K562 (cell line): ENCODE measurements around the gene MAP3K12. TPM values are rescaled to one million over a fixed set of nuclear protein-coding genes. Genes with fewer than 3 reads are reported as not detected.

Experiments
- ATAC-seq: fragments of 200-7000 bp; cut with Tn5 transposase; 3 replicates; pipeline ENCODE4 v1.9.1; 2020; ENCODE audit warnings: moderate library complexity
- BruUV-seq: library from RNA; stranded (reverse); fragments of 400-500 nt; replicated peaks from 2 replicates; lab custom pipeline; 2021; lab: Mats Ljungman, UMichigan
- CTCF ChIA-PET: fragments of 300-600 bp; formaldehyde crosslinking; extraction: SDS; loops from one replicate; lab custom pipeline; 2021; ENCODE audit warnings: low intra/inter-chr PET ratio; lab: Yijun Ruan, JAX
- POLR2A ChIA-PET: fragments of 300-600, 350-650 bp; sonication (Branson Sonifier 250); formaldehyde crosslinking; extraction: SDS; loops from one replicate; lab custom pipeline; 2021; ENCODE audit warnings: antibody characterized with exemption, inconsistent platforms; lab: Yijun Ruan, JAX
- DNase-seq, 4 experiments: peaks; one replicate each; pipeline versions ENCODE4 v3.0.0 to v3.0.0-alpha.2; 2011 to 2018; ENCODE audit warnings: low spot score in 3 of 4, mixed read lengths in 3 of 4; ENCODE audit errors: extremely low read depth in 1 of 4
- FAIRE-seq: peaks from 2 replicates; lab custom pipeline; 2011; peaks lifted over from hg19 to GRCh38; lab: Jason Lieb, UNC
- H2AFZ ChIP-seq: 2 replicates; pipeline ENCODE4 v1.6.0; 2011; ENCODE audit warnings: low read depth, low read length, control low read depth, inconsistent platforms
- H3K27ac ChIP-seq: fragments of 200-600 bp; 3 replicates; pipeline ENCODE4 v1.8.0; 2011; ENCODE audit warnings: low read depth, mild to moderate bottlenecking, control low read depth, inconsistent platforms, low read length, moderate library complexity, mixed read lengths; ENCODE audit errors: extremely low read depth
- H3K27me3 ChIP-seq, 2 experiments: fragments of 300-600 bp in 1 of 2; 2 replicates in 1 of 2; 3 replicates in 1 of 2; pipeline versions ENCODE4 v1.6.0 to v1.8.0; 2011; ENCODE audit warnings: inconsistent platforms in 2 of 2, low read length in 2 of 2, mild to moderate bottlenecking in 1 of 2, mixed read lengths in 1 of 2, moderate library complexity in 1 of 2; ENCODE audit not compliant: control insufficient read depth in 2 of 2, insufficient read depth in 2 of 2
- H3K36me3 ChIP-seq: fragments of 300-600 bp; 3 replicates; pipeline ENCODE4 v1.8.0; 2011; ENCODE audit warnings: mild to moderate bottlenecking, low read length, inconsistent platforms; ENCODE audit not compliant: control insufficient read depth, insufficient read depth
- H3K4me1 ChIP-seq, 2 experiments: fragments of 200-600 bp in 1 of 2; replicated peaks in 1 of 2; 2 replicates in 1 of 2; 3 replicates in 1 of 2; pipeline versions ENCODE4 v1.5.1 to v1.8.0; 2011; ENCODE audit warnings: inconsistent platforms in 2 of 2, low read length in 2 of 2, mild to moderate bottlenecking in 1 of 2, mixed read lengths in 1 of 2, moderate library complexity in 1 of 2; ENCODE audit not compliant: control insufficient read depth in 2 of 2, insufficient read depth in 2 of 2
- H3K4me2 ChIP-seq: 2 replicates; pipeline ENCODE4 v1.6.1; 2011; ENCODE audit warnings: low read length, control low read depth, inconsistent platforms, mixed read lengths; ENCODE audit not compliant: insufficient read depth
- H3K4me3 ChIP-seq: fragments of 200-600 bp; sonication (generic), shearing (Covaris generic); 2 replicates; pipeline ENCODE4 v1.5.1; 2016; ENCODE audit warnings: control low read depth, inconsistent platforms
- H3K79me2 ChIP-seq: fragments of 200-600 bp; 3 replicates; pipeline ENCODE4 v1.8.0; 2011; ENCODE audit warnings: low read length, inconsistent platforms; ENCODE audit not compliant: control insufficient read depth, insufficient read depth
- H3K9ac ChIP-seq, 2 experiments: 2 replicates each; pipeline versions ENCODE4 v1.6.0 to v1.6.1; 2011; ENCODE audit warnings: low read depth in 2 of 2, low read length in 2 of 2, control low read depth in 1 of 2, inconsistent platforms in 1 of 2, mild to moderate bottlenecking in 1 of 2, mixed read lengths in 1 of 2; ENCODE audit not compliant: insufficient read depth in 1 of 2
- H3K9me1 ChIP-seq: one replicate; pipeline ENCODE4 v1.6.0; 2011; ENCODE audit warnings: inconsistent platforms, mild to moderate bottlenecking, low read length, moderate library complexity; ENCODE audit not compliant: control insufficient read depth, insufficient read depth
- H3K9me3 ChIP-seq: replicated peaks from 2 replicates; pipeline ENCODE4 v1.5.1; 2011; ENCODE audit warnings: low read depth, low read length, inconsistent platforms; ENCODE audit not compliant: control insufficient read depth, insufficient read depth
- H4K20me1 ChIP-seq: replicated peaks from 2 replicates; pipeline ENCODE4 v1.6.1; 2011; ENCODE audit warnings: low read length, inconsistent platforms, mixed read lengths; ENCODE audit not compliant: control insufficient read depth, insufficient read depth
- CBX5 ChIP-seq: IDR thresholded peaks from 2 replicates; pipeline ENCODE4 v1.6.1; 2014; ENCODE audit warnings: low read depth, borderline replicate concordance
- DPF2 ChIP-seq: fragments of 450-650 bp; IDR thresholded peaks from 2 replicates; pipeline ENCODE4 v1.6.1; 2016
- GATAD2A ChIP-seq: fragments of 450-650 bp; IDR thresholded peaks from 2 replicates; pipeline ENCODE4 v1.6.1; 2017
- HEY1 ChIP-seq: fragments of 250-450 bp; sonication (Bioruptor Pico); IDR thresholded peaks from 2 replicates; pipeline ENCODE4 v1.5.0; 2020; ENCODE audit warnings: mild to moderate bottlenecking, moderate library complexity, borderline replicate concordance
- JUNB ChIP-seq: fragments of 450-650 bp; formaldehyde crosslinking; conservative IDR thresholded peaks from 2 replicates; pipeline ENCODE4 v1.4.0; 2020; ENCODE audit warnings: mild to moderate bottlenecking
- KDM5B ChIP-seq: fragments of 200-600 bp; sonication (generic); IDR thresholded peaks from 2 replicates; pipeline ENCODE4 v1.6.1; 2012; ENCODE audit warnings: low read depth, mild to moderate bottlenecking, moderate library complexity, low read length, control low read depth, inconsistent platforms; ENCODE audit not compliant: insufficient replicate concordance
- MECOM ChIP-seq: fragments of 250-450 bp; sonication (Bioruptor Pico); IDR thresholded peaks from 2 replicates; pipeline ENCODE4 v1.8.0; 2022; ENCODE audit warnings: inconsistent platforms
- RBM17 ChIP-seq: fragments of 200-400 bp; formaldehyde crosslinking; IDR thresholded peaks from 2 replicates; pipeline ENCODE4 v1.6.1; 2017; ENCODE audit warnings: low read depth, mild to moderate bottlenecking, low read length, borderline replicate concordance
- RBM39 ChIP-seq: fragments of 200-400 bp; formaldehyde crosslinking; optimal IDR thresholded peaks from 2 replicates; pipeline ENCODE3; 2018; ENCODE audit warnings: low read depth, low read length
- SMARCE1 ChIP-seq: fragments of 450-650 bp; IDR thresholded peaks from 2 replicates; pipeline ENCODE4 v1.7.1; 2016; ENCODE audit warnings: mild to moderate bottlenecking
- TGIF2 ChIP-seq: sonication (generic); formaldehyde crosslinking; IDR thresholded peaks from 2 replicates; pipeline ENCODE4 v1.8.1; 2022; ENCODE audit warnings: mild to moderate bottlenecking, missing genetic modification reagents, moderate library complexity
- ZEB2 ChIP-seq: fragments of 450-650 bp; IDR thresholded peaks from 2 replicates; pipeline ENCODE4 v1.6.1; 2016
- ZFX ChIP-seq: sonication (generic); formaldehyde crosslinking; IDR thresholded peaks from 2 replicates; pipeline ENCODE4 v1.8.0; 2022; ENCODE audit warnings: mild to moderate bottlenecking, missing genetic modification reagents, moderate library complexity
- ZNF253 ChIP-seq: fragments of 250-450 bp; sonication (Bioruptor Pico); conservative IDR thresholded peaks from 2 replicates; pipeline ENCODE4 v1.6.1; 2021; ENCODE audit warnings: mild to moderate bottlenecking
- WGBS: fragments of 100-300 bp; shearing (Covaris generic); methylation state at CpG from one replicate; pipeline ENCODE4 v1.1.6; 2016; ENCODE audit warnings: low coverage, mixed read lengths; ENCODE audit not compliant: insufficient coverage; ENCODE audit errors: missing lambda C conversion rate; 5-methylcytosine and 5-hydroxymethylcytosine counted together
- in situ Hi-C: fragments of 300-500 bp; cut with MboI; formaldehyde crosslinking; loops from 4 replicates; pipeline ENCODE4 v1.15.0; 2018; ENCODE audit warnings: inconsistent platforms, mixed read lengths
- intact Hi-C: fragments of 100-400 bp; cut with micrococcal nuclease; formaldehyde crosslinking; loops from 2 replicates; pipeline ENCODE4 v1.14.2; 2022
- polyA plus RNA-seq, 8 experiments: library from polyadenylated mRNA; depleted of rRNA in 4 of 8; stranded (reverse) in 5 of 8; unstranded in 3 of 8; fragments of >200 nt; fragmentation: Nextera tagmentation in 2 of 8; fragmentation: Illumina TruSeq in 1 of 8; extraction: Ambion mirVana in 2 of 8; extraction: Trizol in 1 of 8; gene quantifications; 2 replicates each; pipeline versions ENCODE4 v1.2.1 to v1.2.3, GENCODE V29; 2011 to 2014; ENCODE audit warnings: inconsistent platforms in 1 of 8, missing spikeins in 1 of 8
- total RNA-seq, 7 experiments: library from RNA; depleted of rRNA in 6 of 7; stranded (reverse); fragments of >200 nt in 6 of 7; fragmentation: Illumina TruSeq in 2 of 7; extraction: Trizol in 2 of 7; gene quantifications; 2 replicates each; pipeline versions ENCODE4 v1.2.1 to v1.2.3, GENCODE V29; 2011 to 2021; ENCODE audit warnings: low replicate concordance in 1 of 7
- TF ChIP-seq, protein P1 (sequence below): fragments of 150-350 bp; IDR thresholded peaks from 2 replicates; pipeline ENCODE4 v1.6.1; 2014; ENCODE audit warnings: low read depth, mild to moderate bottlenecking, low read length, borderline replicate concordance
- TF ChIP-seq, protein P2 (sequence below): fragments of 450-650 bp; formaldehyde crosslinking; IDR thresholded peaks from 2 replicates; pipeline ENCODE4 v1.4.0; 2020; ENCODE audit warnings: mild to moderate bottlenecking, mixed read lengths
- TF ChIP-seq, protein P3 (sequence below): sonication (generic); IDR thresholded peaks from 2 replicates; pipeline ENCODE4 v1.6.1; 2016

Gene MAP3K12
- total and polyA plus RNA-seq, 9 of the 15 experiments (the other 6 are each of a cell fraction or from before 2014, with no cell fraction given): 0.10 to 2.4 (median 1.6) TPM

DNA sequence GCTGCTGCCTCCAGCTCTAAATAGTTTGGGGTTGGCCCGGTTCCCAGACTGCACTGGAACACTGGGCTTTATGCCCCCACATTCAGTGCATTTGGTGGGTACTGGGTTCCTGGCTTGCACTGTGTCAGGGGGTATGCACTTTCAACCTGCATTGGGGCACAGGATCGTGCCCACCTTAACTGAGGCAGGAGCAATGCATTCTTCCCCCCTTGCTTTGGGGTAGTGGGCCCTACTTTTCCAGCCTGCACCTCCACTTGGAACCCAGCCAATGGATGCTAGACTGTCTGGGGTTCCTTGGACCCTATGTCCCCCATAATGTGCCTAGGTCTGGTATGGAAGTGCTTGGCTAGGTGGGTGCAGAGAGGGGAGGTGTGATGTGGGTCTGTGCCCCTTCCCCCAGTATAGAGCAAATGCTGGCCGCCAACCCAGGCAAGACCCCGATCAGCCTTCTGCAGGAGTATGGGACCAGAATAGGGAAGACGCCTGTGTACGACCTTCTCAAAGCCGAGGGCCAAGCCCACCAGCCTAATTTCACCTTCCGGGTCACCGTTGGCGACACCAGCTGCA is 2.4 kb upstream of the MAP3K12 start:
- no peaks in the 10 kb centered on the region for H3K9me3 ChIP-seq
- intact Hi-C loops: loop anchor here (1.0 to 10.0 kb wide), 2 partner anchors 176 to 437 kb away; no protein-coding TSS in a partner anchor
- peak overlapping the region; percentile 99 for H2AFZ ChIP-seq
- H3K36me3 ChIP-seq: peaks cover 36% of the 10 kb centered on the region; the same call in 2 of the 3 replicates
- ChIA-PET CTCF (interaction anchor here (1.0 to 1.4 kb wide), 2 partner anchors 174 to 177 kb away, joined by 3 read pairs; partner anchors contain the start of gene ATP5MC2), POLR2A (interaction anchor here (0.6 to 2.7 kb wide), 35 partner anchors 9 to 423 kb away, joined by 3 to 24 read pairs (median 4); partner anchors contain the start of genes AAAS, PFDN5, SP1 and SPRYD3)
- no peaks in the 10 kb centered on the region for H3K27me3 ChIP-seq
- in situ Hi-C loops: loop anchor here (10.0 kb wide), 1 partner anchor 177 kb away; the partner anchor contains the start of gene AAAS
- FAIRE-seq (no peak), DNase-seq (peak in 1 of 4 experiments; percentile 32), ATAC-seq (no peak)
- H3K4me3 ChIP-seq: peak overlapping the region; percentile 79
- no peaks in the 10 kb centered on the region for H4K20me1 ChIP-seq
- H3K9ac ChIP-seq: peak overlapping the region; percentile 97 to 99
- H3K4me1 ChIP-seq: peaks cover 29 to 42% of the 10 kb centered on the region in 2 experiments; a peak in 4 of 5 replicates
- peak overlapping the region; percentile 97 for H3K27ac ChIP-seq
- TSS peak; percentile 68 for BruUV-seq
- H3K4me2 ChIP-seq: peak overlapping the region; percentile 100
- 14% methylated on average over 10 of the region's 10 CpGs for WGBS
- no peaks in the 10 kb centered on the region for H3K9me1 ChIP-seq
- peaks cover 27% of the 10 kb centered on the region for H3K79me2 ChIP-seq
- TF ChIP-seq ZNF253 (CRISPR knock-in tag) (no peak), DPF2 (peak; percentile 41; the same call in 1 of the 2 replicates), RBM39 (peak; percentile 43), GATAD2A (0 out of 2 replicates have a peak, but pooled peaks have one; percentile 32), ZEB2 (no peak), RBM17 (no peak), MECOM (CRISPR knock-in tag) (0 out of 2 replicates have a peak, but pooled peaks have one; percentile 46), TGIF2 (CRISPR knock-in tag) (no peak), KDM5B (peak; percentile 50), ZFX (CRISPR knock-in tag) (no peak), CBX5 (no peak), JUNB (no peak), HEY1 (CRISPR knock-in tag) (no peak), SMARCE1 (0 out of 2 replicates have a peak, but pooled peaks have one; percentile 14)
- TF ChIP-seq, protein P1, sequence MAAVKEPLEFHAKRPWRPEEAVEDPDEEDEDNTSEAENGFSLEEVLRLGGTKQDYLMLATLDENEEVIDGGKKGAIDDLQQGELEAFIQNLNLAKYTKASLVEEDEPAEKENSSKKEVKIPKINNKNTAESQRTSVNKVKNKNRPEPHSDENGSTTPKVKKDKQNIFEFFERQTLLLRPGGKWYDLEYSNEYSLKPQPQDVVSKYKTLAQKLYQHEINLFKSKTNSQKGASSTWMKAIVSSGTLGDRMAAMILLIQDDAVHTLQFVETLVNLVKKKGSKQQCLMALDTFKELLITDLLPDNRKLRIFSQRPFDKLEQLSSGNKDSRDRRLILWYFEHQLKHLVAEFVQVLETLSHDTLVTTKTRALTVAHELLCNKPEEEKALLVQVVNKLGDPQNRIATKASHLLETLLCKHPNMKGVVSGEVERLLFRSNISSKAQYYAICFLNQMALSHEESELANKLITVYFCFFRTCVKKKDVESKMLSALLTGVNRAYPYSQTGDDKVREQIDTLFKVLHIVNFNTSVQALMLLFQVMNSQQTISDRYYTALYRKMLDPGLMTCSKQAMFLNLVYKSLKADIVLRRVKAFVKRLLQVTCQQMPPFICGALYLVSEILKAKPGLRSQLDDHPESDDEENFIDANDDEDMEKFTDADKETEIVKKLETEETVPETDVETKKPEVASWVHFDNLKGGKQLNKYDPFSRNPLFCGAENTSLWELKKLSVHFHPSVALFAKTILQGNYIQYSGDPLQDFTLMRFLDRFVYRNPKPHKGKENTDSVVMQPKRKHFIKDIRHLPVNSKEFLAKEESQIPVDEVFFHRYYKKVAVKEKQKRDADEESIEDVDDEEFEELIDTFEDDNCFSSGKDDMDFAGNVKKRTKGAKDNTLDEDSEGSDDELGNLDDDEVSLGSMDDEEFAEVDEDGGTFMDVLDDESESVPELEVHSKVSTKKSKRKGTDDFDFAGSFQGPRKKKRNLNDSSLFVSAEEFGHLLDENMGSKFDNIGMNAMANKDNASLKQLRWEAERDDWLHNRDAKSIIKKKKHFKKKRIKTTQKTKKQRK: 0 out of 2 replicates have a peak, but pooled peaks have one; percentile 8
- TF ChIP-seq, protein P2, sequence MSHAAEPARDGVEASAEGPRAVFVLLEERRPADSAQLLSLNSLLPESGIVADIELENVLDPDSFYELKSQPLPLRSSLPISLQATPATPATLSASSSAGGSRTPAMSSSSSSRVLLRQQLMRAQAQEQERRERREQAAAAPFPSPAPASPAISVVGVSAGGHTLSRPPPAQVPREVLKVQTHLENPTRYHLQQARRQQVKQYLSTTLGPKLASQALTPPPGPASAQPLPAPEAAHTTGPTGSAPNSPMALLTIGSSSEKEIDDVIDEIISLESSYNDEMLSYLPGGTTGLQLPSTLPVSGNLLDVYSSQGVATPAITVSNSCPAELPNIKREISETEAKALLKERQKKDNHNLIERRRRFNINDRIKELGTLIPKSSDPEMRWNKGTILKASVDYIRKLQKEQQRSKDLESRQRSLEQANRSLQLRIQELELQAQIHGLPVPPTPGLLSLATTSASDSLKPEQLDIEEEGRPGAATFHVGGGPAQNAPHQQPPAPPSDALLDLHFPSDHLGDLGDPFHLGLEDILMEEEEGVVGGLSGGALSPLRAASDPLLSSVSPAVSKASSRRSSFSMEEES: no peak
- TF ChIP-seq, protein P3, sequence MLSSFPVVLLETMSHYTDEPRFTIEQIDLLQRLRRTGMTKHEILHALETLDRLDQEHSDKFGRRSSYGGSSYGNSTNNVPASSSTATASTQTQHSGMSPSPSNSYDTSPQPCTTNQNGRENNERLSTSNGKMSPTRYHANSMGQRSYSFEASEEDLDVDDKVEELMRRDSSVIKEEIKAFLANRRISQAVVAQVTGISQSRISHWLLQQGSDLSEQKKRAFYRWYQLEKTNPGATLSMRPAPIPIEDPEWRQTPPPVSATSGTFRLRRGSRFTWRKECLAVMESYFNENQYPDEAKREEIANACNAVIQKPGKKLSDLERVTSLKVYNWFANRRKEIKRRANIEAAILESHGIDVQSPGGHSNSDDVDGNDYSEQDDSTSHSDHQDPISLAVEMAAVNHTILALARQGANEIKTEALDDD: no peak
